Prostate gland (tissue), 2 donors: Measurements from ENCODE around the gene KCNH3. TPM values are rescaled to one million over a fixed set of nuclear protein-coding genes. Genes with fewer than 3 reads are reported as not detected.

Experiments
- DNase-seq: peaks from one replicate; pipeline ENCODE4 v3.0.0-alpha.2; 2019; ENCODE audit warnings: low spot score
- H3K27ac ChIP-seq, 2 donors: fragments of 200-600 bp; sonication (generic); 2 replicates each; pipeline ENCODE4 v1.5.1; 2017 to 2019
- H3K27me3 ChIP-seq: fragments of 200-600 bp; sonication (generic); replicated peaks from 2 replicates; pipeline ENCODE4 v1.5.1; 2019; ENCODE audit not compliant: insufficient read depth
- H3K36me3 ChIP-seq, 2 donors: fragments of 200-600 bp; sonication (generic); 1 replicate in 1 of 2; 2 replicates in 1 of 2; pipeline versions ENCODE4 v1.5.1 to v1.8.1; 2017 to 2019
- H3K4me1 ChIP-seq: fragments of 200-600 bp; sonication (generic); replicated peaks from 2 replicates; pipeline ENCODE4 v1.5.1; 2019
- H3K4me3 ChIP-seq, 2 donors: fragments of 200-600 bp; sonication (generic); 2 replicates each; pipeline ENCODE4 v1.5.1; 2017 to 2019
- H3K9me3 ChIP-seq: fragments of 200-600 bp; sonication (generic); 2 replicates; pipeline ENCODE4 v1.5.1; 2017
- CTCF ChIP-seq, 4 experiments: fragments of 200-600 bp in 2 of 4; fragments of 450-650 bp in 2 of 4; sonication (generic) in 2 of 4; IDR thresholded peaks; 1 replicate in 3 of 4; 2 replicates in 1 of 4; pipeline ENCODE4 v1.5.1; 2016 to 2019; ENCODE audit warnings: antibody characterized with exemption in 4 of 4, mild to moderate bottlenecking in 2 of 4, moderate library complexity in 2 of 4
- POLR2A ChIP-seq: fragments of 450-650 bp; IDR thresholded peaks from one replicate; pipeline ENCODE4 v1.6.1; 2016; ENCODE audit warnings: antibody characterized with exemption, mild to moderate bottlenecking
- POLR2AphosphoS5 ChIP-seq: sonication (generic); formaldehyde crosslinking; IDR thresholded peaks from one replicate; pipeline ENCODE4 v1.6.1; 2017; ENCODE audit warnings: antibody characterized with exemption
- WGBS: methylation state at CpG from one replicate; pipeline ENCODE4 v1.1.5; 2018; 5-methylcytosine and 5-hydroxymethylcytosine counted together
- intact Hi-C: fragments of 100-400 bp; cut with DNase I; formaldehyde crosslinking; loops from one replicate; pipeline ENCODE4 v1.14.2; 2022
- total RNA-seq, 2 donors: library from RNA; depleted of rRNA; stranded (reverse); fragments of >200 nt; gene quantifications; one replicate each; pipeline ENCODE4 v1.1.0, GENCODE V29; 2016

KCNH3 gene
- total RNA-seq, 2 donors from 2014 or later = 1.8 to 2.2 TPM

GRCh38 chr12:49537752-49538509, 899 bp upstream of the KCNH3 start:
- Histone ChIP-seq H3K4me3 (peak overlapping the region; percentile 32), H3K4me1 (peaks cover 4% of the 10 kb centered on the region), H3K27ac (no peak overlapping the region), H3K9me3 (no peaks in the 10 kb centered on the region), H3K27me3 (no peaks in the 10 kb centered on the region), H3K36me3 (no peaks in the 10 kb centered on the region)
- TF ChIP-seq POLR2AphosphoS5 (no peak), POLR2A (no peak), CTCF (IDR thresholded peaks at IDR 0.05) (no peak)
- no peak for DNase-seq
- intact Hi-C loops = no loop called here
- under 1% methylated on average over 53 of the region's 61 CpGs for whole genome bisulfite sequencing

DNA sequence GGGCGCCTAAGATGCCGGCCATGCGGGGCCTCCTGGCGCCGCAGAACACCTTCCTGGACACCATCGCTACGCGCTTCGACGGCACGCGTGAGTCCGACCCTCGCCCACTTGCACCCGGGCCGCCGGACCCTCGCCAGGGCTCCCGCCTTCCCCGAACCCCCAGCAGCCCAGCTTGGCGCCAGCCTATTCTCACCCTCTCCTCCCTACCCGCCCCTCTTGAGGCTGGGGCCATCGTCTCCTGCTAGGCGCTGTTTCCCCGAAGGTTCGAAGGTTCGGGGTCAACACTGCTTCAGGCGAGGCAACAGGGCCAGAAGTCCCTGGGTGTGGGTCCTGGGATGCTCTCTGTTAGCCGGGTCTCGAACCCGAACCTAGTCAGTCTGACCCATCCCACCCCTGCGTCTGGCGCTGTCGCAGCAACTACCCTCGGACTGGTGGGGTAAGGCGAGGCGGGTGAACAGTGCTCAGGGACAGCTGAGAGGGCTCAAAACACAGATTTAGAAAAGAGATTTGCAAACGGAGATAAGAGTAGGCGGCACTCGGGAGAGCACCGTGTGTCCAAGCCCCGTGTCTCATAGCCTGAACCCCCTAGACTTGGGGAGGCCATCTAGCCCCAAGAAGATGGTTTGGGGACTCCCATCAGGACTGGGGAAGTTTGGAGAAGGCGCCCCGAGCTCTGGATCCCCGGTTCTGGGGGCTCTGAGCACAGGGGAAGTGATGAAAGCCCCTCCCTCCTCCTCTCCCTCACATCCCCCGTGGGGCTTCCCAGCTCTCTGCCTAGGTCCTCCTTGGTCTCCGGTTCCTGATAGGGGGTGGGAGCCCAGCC, 787 bp downstream of the KCNH3 start:
- DNase-seq = no peak
- WGBS = 21% methylated on average over 44 of the region's 47 CpGs
- H3K4me3 ChIP-seq = peak overlapping the region in 1 of 2 donors; percentile 32
- H3K27me3 ChIP-seq = no peaks in the 10 kb centered on the region
- H3K4me1 ChIP-seq = peaks cover 4% of the 10 kb centered on the region
- no peaks in the 10 kb centered on the region for H3K9me3 ChIP-seq
- H3K36me3 ChIP-seq = no peaks in the 10 kb centered on the region
- TF ChIP-seq POLR2AphosphoS5 = no peak
- no peak for TF ChIP-seq CTCF (IDR thresholded peaks at IDR 0.05)
- TF ChIP-seq POLR2A = no peak
- no peak overlapping the region for H3K27ac ChIP-seq
- intact Hi-C loops = no loop called here

- intact Hi-C loops = no loop called here
- H3K36me3 ChIP-seq = no peaks in the 10 kb centered on the region
- no peak for TF ChIP-seq POLR2A
- no peak overlapping the region for H3K4me3 ChIP-seq
- WGBS = 86% methylated on average over 21 of the region's 21 CpGs
- no peaks in the 10 kb centered on the region for H3K9me3 ChIP-seq
- no peaks in the 10 kb centered on the region for H3K27me3 ChIP-seq
- H3K4me1 ChIP-seq = peaks cover 4% of the 10 kb centered on the region
- no peak for DNase-seq
- no peak overlapping the region for H3K27ac ChIP-seq
These were observed 1.7 kb downstream of the KCNH3 start for GRCh38 chr12:49540229-49541139.

DNA sequence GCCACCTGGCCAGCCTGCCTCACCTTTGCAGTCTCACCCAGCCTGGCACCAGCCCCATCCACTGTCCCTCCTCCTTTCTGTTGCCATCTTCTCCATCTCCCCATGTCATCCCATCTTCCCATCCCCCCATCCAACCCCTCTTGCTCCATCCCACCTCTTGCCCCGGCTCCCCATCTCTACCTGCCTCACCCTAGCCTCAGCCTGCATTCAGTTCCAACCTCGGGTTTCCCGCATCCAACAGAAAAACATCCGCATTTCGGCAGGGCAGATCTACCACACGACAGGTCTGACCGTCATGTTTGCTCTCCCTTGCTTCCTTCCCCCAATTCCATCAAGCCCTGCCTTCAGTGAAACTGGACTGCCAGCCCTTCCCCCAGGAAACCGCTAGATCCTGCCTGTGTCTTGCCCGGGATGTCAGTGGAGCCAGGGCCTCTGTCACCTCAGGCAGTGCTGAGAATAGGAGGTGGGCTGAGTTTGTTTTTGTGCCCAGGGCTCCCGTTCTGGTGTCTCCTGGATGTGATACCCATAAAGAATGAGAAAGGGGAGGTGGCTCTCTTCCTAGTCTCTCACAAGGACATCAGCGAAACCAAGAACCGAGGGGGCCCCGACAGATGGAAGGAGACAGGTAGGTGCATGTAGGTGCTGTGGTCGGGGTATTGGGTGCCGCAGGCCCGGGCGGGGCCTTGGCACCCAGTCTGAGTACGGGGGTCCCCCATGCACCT, 2.5 kb downstream of the KCNH3 start:
- Histone ChIP-seq H3K27me3 (no peaks in the 10 kb centered on the region), H3K27ac (no peak overlapping the region), H3K4me1 (peaks cover 4% of the 10 kb centered on the region), H3K4me3 (no peak overlapping the region), H3K36me3 (no peaks in the 10 kb centered on the region), H3K9me3 (no peaks in the 10 kb centered on the region)
- TF ChIP-seq POLR2AphosphoS5 = no peak
- TF ChIP-seq CTCF (IDR thresholded peaks at IDR 0.05) = no peak
- TF ChIP-seq POLR2A = no peak
- intact Hi-C loops = no loop called here
- WGBS = 77% methylated on average over 18 of the region's 18 CpGs
- no peak for DNase-seq
